ENCODE results near the gene PRR36.

- no peak for TF ChIP-seq CTCF (IDR thresholded peaks at IDR 0.05)
- no peak for TF ChIP-seq POLR2A (IDR thresholded peaks at IDR 0.05)
These were observed 25.3 kb downstream of the PRR36 start for GRCh38 chr19:7848779-7849457.

Measured in Peyer's patch (tissue), 4 donors.